GM12892 (cell line): ENCODE results near the gene ESYT1.

Experiments used
- POLR2A ChIP-seq: IDR thresholded peaks from 2 replicates; pipeline ENCODE4 v1.6.1; 2011; ENCODE audit warnings: low read depth, low read length, control low read depth
- POLR2AphosphoS5 ChIP-seq: IDR thresholded peaks from 2 replicates; pipeline ENCODE4 v1.6.1; 2011; ENCODE audit warnings: low read depth, low read length, control low read depth
- TAF1 ChIP-seq: IDR thresholded peaks from 2 replicates; pipeline ENCODE4 v1.6.1; 2011; ENCODE audit warnings: low read depth, mild to moderate bottlenecking, control low read depth, low read length, borderline replicate concordance

DNA sequence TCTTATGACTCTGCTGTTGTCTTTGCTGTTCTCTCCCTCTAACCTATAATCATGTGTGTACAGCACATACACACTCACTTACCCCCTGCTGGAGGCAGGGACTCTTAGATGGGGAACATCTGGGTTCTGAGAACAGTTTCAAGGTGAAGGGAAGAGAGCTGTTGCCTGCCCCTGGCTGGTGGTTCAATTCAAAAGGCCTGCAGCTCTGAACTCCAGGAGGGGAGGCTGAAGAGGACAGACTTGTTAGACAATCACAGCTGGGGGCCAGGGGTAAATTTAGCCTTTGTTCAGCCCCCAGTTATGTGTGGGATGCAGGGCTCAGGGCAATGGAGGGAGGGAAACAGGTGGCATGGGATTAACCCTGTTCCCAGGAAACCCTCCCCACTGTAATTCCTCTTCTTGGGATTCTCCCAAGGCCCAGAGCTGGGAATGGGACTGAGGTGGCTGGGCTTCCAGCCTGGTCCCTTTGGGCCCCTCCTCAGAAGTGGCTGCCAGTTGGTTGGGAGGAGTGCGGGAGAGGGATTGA lies 26.2 kb downstream of the ESYT1 start:
- TF ChIP-seq POLR2A (no peak), POLR2AphosphoS5 (no peak), TAF1 (no peak)
